ENCODE measurements around the gene APOL6. TPM values are rescaled to one million over a fixed set of nuclear protein-coding genes. Genes with fewer than 3 reads are reported as not detected.

Gene APOL6
- total and polyA plus RNA-seq, 10 of the 15 experiments (the other 5 are each of a cell fraction or from before 2014, with no cell fraction given) = 4.3 to 22.9 (median 9.3) TPM

- no peak for TF ChIP-seq SMARCA5 (IDR thresholded peaks at IDR 0.05)
- TF ChIP-seq EZH2 (IDR thresholded peaks at IDR 0.05; ENCODE audit: borderline replicate concordance, control insufficient read depth, low read depth, low read length) = no peak
- TF ChIP-seq, protein P1, sequence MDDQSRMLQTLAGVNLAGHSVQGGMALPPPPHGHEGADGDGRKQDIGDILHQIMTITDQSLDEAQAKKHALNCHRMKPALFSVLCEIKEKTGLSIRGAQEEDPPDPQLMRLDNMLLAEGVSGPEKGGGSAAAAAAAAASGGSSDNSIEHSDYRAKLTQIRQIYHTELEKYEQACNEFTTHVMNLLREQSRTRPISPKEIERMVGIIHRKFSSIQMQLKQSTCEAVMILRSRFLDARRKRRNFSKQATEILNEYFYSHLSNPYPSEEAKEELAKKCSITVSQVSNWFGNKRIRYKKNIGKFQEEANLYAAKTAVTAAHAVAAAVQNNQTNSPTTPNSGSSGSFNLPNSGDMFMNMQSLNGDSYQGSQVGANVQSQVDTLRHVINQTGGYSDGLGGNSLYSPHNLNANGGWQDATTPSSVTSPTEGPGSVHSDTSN (IDR thresholded peaks at IDR 0.05; ENCODE audit: insufficient replicate concordance, low read depth, low read length) = no peak
- TF ChIP-seq JUND (IDR thresholded peaks at IDR 0.05; ENCODE audit: low read depth, low read length) = no peak
- TF ChIP-seq ATF7 (IDR thresholded peaks at IDR 0.05; ENCODE audit: low read depth) = peak; percentile 12; the same call in 1 of the 2 replicates
- no peak for TF ChIP-seq ZZZ3 (IDR thresholded peaks at IDR 0.05; ENCODE audit: control insufficient read depth, insufficient read length, low read depth)
- no peak for TF ChIP-seq RUNX3 (IDR thresholded peaks at IDR 0.05; ENCODE audit: low read length)
- peak; percentile 27; the same call in 1 of the 2 replicates for TF ChIP-seq ZNF384 (IDR thresholded peaks at IDR 0.05; ENCODE audit: borderline replicate concordance, low read depth, low read length)
- no peak for TF ChIP-seq ETV6 (conservative IDR thresholded peaks at IDR 0.05 in 1 of 2, IDR thresholded peaks at IDR 0.05 in 1 of 2; ENCODE audit: borderline replicate concordance in 1 of 2, low read depth in 1 of 2)
- TF ChIP-seq, protein P2, sequence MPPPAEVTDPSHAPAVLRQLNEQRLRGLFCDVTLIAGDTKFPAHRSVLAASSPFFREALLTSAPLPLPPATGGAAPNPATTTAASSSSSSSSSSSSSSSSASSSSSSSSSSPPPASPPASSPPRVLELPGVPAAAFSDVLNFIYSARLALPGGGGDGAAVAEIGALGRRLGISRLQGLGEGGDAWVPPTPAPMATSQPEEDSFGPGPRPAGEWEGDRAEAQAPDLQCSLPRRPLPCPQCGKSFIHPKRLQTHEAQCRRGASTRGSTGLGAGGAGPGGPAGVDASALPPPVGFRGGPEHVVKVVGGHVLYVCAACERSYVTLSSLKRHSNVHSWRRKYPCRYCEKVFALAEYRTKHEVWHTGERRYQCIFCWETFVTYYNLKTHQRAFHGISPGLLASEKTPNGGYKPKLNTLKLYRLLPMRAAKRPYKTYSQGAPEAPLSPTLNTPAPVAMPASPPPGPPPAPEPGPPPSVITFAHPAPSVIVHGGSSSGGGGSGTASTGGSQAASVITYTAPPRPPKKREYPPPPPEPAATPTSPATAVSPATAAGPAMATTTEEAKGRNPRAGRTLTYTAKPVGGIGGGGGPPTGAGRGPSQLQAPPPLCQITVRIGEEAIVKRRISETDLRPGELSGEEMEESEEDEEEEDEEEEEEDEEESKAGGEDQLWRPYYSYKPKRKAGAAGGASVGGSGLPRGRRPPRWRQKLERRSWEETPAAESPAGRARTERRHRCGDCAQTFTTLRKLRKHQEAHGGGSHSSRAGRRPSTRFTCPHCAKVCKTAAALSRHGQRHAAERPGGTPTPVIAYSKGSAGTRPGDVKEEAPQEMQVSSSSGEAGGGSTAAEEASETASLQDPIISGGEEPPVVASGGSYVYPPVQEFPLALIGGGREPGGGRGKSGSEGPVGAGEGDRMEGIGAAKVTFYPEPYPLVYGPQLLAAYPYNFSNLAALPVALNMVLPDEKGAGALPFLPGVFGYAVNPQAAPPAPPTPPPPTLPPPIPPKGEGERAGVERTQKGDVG (CRISPR knock-in tag; IDR thresholded peaks at IDR 0.05) = no peak
- 0 out of 2 replicates have a peak, but pooled peaks have one; percentile 3 for TF ChIP-seq JUNB (IDR thresholded peaks at IDR 0.05)
- Histone ChIP-seq H3K4me2 (ENCODE audit: control insufficient read depth, insufficient read depth) (peak overlapping the region; percentile 94), H3K9ac (ENCODE audit: control insufficient read depth, insufficient read depth, low read length) (peak overlapping the region; percentile 96), H3K9me3 (replicated peaks; ENCODE audit: control insufficient read depth, insufficient read depth, low read length) (peaks cover 2% of the 10 kb centered on the region; the same call in 1 of the 3 replicates), H3K27ac (ENCODE audit: control insufficient read depth, insufficient read depth) (peak overlapping the region; percentile 93), H3K36me3 (ENCODE audit: control insufficient read depth in 2 of 2, insufficient read depth in 2 of 2, low read length in 1 of 2) (no peaks in the 10 kb centered on the region; a peak in 1 of 4 replicates), H4K20me1 (ENCODE audit: control insufficient read depth, insufficient read depth) (no peaks in the 10 kb centered on the region), H3K4me3 (peak overlapping the region; percentile 91), H3K4me1 (ENCODE audit: control insufficient read depth, insufficient read depth, low read length) (peaks cover 19% of the 10 kb centered on the region), H3K27me3 (replicated peaks in 1 of 2; ENCODE audit: control insufficient read depth in 2 of 2, insufficient read depth in 2 of 2, low read length in 1 of 2) (no peaks in the 10 kb centered on the region), H3K79me2 (ENCODE audit: control insufficient read depth, insufficient read depth, low read length) (peaks cover 19% of the 10 kb centered on the region), H2AFZ (ENCODE audit: control insufficient read depth, low read depth, low read length) (peak overlapping the region; percentile 88)
- POLR2A ChIA-PET = interaction anchor here (0.7 to 1.3 kb wide), 2 partner anchors 15 to 626 kb away, joined by 3 read pairs; no protein-coding TSS in a partner anchor
- SMC1A ChIA-PET (ENCODE audit: uncharacterized antibody, unreplicated experiment) = interaction anchor here (0.6 to 3.1 kb wide), 9 partner anchors 8 to 239 kb away, joined by 3 to 12 read pairs (median 4); no protein-coding TSS in a partner anchor
- in situ Hi-C loops (cut with MboI) = no loop called here
- peak; percentile 47 for ATAC-seq
- CTCF ChIA-PET = interaction anchor here (0.8 to 3.0 kb wide), 6 partner anchors 12 to 101 kb away, joined by 3 to 26 read pairs (median 6); no protein-coding TSS in a partner anchor
- BruUV-seq (replicated peaks) = no TSS peak
- WGBS (ENCODE audit: insufficient coverage, insufficient replicate concordance, low lambda C conversion rate, missing lambda C conversion rate) = 4% methylated on average over 7 of the region's 7 CpGs
- intact Hi-C loops (cut with micrococcal nuclease; ENCODE audit: unreplicated experiment) = no loop called here
- DNase-seq (ENCODE audit: low read depth, low spot score) = no peak
- FAIRE-seq = no peak
- RAD21 ChIA-PET (ENCODE audit: unreplicated experiment) = interaction anchor here (1.2 to 2.9 kb wide), 5 partner anchors 14 to 296 kb away, joined by 3 to 30 read pairs (median 8); no protein-coding TSS in a partner anchor
Measured at GRCh38 chr22:35649026-35649553, 844 bp downstream of the APOL6 start.
